Measurements from ENCODE around the gene AMPH. TPM values are rescaled to one million over a fixed set of nuclear protein-coding genes. Genes with fewer than 3 reads are reported as not detected.
"Not testable (repeated sequence)": the region's sequence is repeated elsewhere in the genome, so short reads cannot be mapped to it uniquely, and the experiment has no call there.

The AMPH gene
- total RNA-seq, 4 donors from 2014 or later, result 3.5 to 37.0 (median 10.9) TPM

DNA sequence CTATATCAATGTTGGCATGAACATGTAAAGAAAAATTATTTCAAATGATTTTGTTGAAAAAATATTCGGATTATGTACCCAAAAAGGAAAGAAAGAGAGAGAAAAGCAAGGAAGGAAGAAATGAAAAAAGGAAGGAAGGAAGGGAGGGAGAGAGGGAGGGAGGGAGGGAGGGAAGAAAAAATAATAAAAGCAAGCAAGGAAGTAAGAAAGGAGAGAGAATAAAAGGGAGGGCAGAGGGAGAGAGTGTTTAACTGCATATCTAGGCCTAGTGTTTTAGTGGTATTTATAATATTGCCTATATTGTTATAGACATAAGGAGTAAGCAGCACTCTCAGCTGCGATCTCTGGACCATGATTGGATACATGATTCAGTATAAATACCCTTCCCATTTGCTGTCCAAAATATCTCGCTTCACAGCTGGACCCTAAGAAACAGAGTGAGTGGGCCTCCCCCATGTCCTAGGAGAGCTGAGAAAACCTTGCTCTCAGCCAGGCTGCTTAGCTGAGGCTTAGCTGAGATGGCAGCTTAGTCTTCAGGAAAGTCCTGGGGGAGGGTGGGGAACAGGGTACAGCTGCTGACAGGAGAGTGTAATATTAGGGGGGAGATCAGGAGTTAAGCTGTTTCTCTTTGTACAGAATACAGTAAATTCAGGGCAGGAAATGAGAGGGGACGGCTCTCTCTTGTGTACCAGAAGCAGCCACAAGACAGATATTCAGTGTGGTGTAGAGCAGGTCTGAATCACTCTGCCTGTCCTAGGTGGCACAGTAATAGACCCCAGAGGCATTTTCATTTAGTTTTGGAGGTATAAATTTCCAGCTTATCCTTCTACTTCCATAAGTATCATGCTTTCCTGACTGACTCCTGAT lies 291.0 kb downstream of the AMPH start:
- TF ChIP-seq EP300 (IDR thresholded peaks at IDR 0.05) (no peak), POLR2A (IDR thresholded peaks at IDR 0.05) (no peak)
- TF ChIP-seq, protein P1, sequence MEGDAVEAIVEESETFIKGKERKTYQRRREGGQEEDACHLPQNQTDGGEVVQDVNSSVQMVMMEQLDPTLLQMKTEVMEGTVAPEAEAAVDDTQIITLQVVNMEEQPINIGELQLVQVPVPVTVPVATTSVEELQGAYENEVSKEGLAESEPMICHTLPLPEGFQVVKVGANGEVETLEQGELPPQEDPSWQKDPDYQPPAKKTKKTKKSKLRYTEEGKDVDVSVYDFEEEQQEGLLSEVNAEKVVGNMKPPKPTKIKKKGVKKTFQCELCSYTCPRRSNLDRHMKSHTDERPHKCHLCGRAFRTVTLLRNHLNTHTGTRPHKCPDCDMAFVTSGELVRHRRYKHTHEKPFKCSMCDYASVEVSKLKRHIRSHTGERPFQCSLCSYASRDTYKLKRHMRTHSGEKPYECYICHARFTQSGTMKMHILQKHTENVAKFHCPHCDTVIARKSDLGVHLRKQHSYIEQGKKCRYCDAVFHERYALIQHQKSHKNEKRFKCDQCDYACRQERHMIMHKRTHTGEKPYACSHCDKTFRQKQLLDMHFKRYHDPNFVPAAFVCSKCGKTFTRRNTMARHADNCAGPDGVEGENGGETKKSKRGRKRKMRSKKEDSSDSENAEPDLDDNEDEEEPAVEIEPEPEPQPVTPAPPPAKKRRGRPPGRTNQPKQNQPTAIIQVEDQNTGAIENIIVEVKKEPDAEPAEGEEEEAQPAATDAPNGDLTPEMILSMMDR (IDR thresholded peaks at IDR 0.05), result no peak
- Histone ChIP-seq H3K27ac (no peak overlapping the region), H3K4me1 (peaks cover 0 to 16% (median 2%) of the 10 kb centered on the region in 4 donors), H3K9me3 (no peaks in the 10 kb centered on the region), H3K27me3 (no peaks in the 10 kb centered on the region), H3K36me3 (no peaks in the 10 kb centered on the region), H3K4me3 (no peak overlapping the region)
- 79 to 86% methylated on average over 4 of the region's 4 CpGs for WGBS, 2 donors
- no peak for DNase-seq (ENCODE audit: low spot score in 2 of 2)

DNA sequence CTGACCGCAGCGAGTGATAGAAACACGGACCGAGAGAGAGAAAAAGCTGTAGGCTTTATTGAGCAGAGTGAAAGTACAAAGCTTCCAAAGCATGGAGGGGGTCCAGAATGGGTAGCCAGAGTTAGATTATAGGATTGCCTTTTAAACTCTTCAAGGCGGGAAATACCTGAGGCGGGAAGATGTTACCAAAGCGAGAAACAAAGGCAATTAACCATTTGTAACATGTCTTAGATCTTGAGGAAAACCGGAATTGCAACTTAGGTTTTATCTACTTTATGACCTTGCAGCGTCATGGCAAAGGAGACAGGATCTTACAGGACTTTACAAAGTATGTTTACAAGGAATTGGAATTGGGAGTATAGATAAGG lies 295.0 kb downstream of the AMPH start:
- not testable (repeated sequence) for H3K4me3 ChIP-seq; H3K27me3 ChIP-seq; H3K36me3 ChIP-seq; H3K9me3 ChIP-seq; DNase-seq (ENCODE audit: low spot score in 2 of 2)
- H3K4me1 ChIP-seq, result peaks cover 0 to 13% (median 2%) of the 10 kb centered on the region in 4 donors
- 82 to 85% methylated on average over 9 of the region's 9 CpGs for WGBS, 2 donors
- H3K27ac ChIP-seq, result peak overlapping the region in 2 of 4 donors; percentile 43 to 57

DNA sequence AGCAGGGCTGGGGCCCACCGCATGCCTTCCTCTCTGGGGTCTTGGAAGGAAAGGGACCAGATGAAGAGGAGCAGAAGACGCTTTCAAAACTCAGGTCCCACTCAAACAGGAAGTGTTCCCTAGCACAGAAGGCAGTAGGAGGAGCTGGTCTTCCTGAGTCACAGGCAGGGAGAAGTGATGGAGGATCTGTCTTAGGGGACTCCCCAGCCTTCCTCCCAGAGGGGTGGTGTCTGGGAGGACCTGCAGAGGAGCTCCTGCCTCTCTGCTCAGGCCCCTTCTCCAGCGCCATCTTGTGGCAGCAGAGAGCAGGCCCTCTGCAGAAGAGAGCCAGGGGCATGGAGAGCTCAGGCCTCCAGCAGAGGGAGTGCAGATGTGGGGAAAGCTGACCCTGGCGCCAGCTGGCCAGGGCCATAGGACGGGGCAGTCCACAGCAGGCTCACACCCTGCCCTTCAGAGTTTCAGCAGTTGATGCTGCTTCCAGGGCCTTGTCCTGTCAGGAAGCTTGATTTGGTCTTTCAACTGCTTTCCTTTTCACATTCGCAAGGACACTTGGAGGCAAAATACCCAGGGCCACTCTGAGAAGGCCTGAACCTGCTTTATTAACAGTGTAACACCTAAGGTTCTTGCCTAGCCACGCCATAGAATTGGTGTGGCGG lies 295.6 kb downstream of the AMPH start:
- H3K4me3 ChIP-seq, result no peak overlapping the region
- peak overlapping the region in 3 of 4 donors; percentile 39 to 57 (median 43) for H3K27ac ChIP-seq
- TF ChIP-seq POLR2A (IDR thresholded peaks at IDR 0.05), result no peak
- TF ChIP-seq, protein P1 (IDR thresholded peaks at IDR 0.05), result peak; percentile 76 to 94 (median 81)
- no peak for TF ChIP-seq EP300 (IDR thresholded peaks at IDR 0.05)
- DNase-seq (ENCODE audit: low spot score in 2 of 2), result peak; percentile 63 to 75
- H3K9me3 ChIP-seq, result no peaks in the 10 kb centered on the region
- WGBS, 2 donors, result 55 to 68% methylated on average over 8 of the region's 8 CpGs
- H3K36me3 ChIP-seq, result no peaks in the 10 kb centered on the region
- no peaks in the 10 kb centered on the region for H3K27me3 ChIP-seq
- peaks cover 0 to 10% (median 2%) of the 10 kb centered on the region in 4 donors for H3K4me1 ChIP-seq

DNA sequence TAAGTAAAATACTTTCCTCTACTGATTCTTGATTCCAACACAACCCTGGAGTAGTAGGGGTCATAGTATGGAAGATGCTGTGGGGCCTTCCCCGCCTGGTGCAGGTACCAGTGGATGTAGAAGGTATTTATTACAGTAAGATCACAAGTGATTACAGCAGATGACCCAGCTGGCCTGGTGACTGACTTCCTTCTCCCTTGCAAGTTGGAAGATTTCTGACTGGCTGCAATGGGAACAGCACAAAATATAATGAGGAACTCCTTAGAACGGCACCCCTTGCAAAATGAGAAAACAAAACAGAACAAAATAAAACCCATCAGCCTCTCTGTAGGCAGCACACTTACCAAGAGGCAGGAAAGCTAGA lies 296.1 kb downstream of the AMPH start:
- TF ChIP-seq EP300 (IDR thresholded peaks at IDR 0.05) (no peak), POLR2A (IDR thresholded peaks at IDR 0.05) (no peak)
- TF ChIP-seq, protein P1 (IDR thresholded peaks at IDR 0.05), result no peak
- H3K27me3 ChIP-seq, result no peaks in the 10 kb centered on the region
- no peaks in the 10 kb centered on the region for H3K9me3 ChIP-seq
- H3K4me1 ChIP-seq, result peaks cover 0 to 10% (median 2%) of the 10 kb centered on the region in 4 donors
- peak overlapping the region in 2 of 4 donors; percentile 39 to 57 for H3K27ac ChIP-seq
- no peak overlapping the region for H3K4me3 ChIP-seq
- no peak for DNase-seq (ENCODE audit: low spot score in 2 of 2)
- WGBS, 2 donors, result 55 to 73% methylated on average over 2 of the region's 2 CpGs
- no peaks in the 10 kb centered on the region for H3K36me3 ChIP-seq

DNA sequence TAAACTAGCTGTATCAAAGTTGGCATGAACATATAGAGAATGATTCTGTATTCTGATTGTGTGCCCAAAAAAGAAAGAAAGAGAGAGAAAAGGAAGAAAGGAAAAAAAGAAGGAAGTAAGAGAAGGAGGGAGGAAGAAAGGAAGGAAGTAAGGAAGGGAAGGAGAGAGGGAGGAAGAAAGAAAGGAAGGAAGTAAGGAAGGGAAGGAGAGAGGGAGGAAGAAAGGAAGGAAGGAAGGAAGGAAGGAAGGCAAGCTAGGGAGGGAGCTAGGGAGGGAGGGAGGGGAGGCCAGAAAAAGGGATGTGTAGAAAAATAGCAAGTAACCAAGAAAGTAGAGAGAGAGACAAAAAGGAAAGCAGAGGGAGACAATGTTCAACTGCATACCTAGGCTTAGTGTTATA lies 297.0 kb downstream of the AMPH start:
- H3K27ac ChIP-seq, result no peak overlapping the region
- no peaks in the 10 kb centered on the region for H3K9me3 ChIP-seq
- TF ChIP-seq, protein P1 (IDR thresholded peaks at IDR 0.05), result no peak
- TF ChIP-seq POLR2A (IDR thresholded peaks at IDR 0.05) (no peak), EP300 (IDR thresholded peaks at IDR 0.05) (no peak)
- H3K4me3 ChIP-seq, result no peak overlapping the region
- H3K27me3 ChIP-seq, result no peaks in the 10 kb centered on the region
- no peaks in the 10 kb centered on the region for H3K36me3 ChIP-seq
- H3K4me1 ChIP-seq, result peaks cover 0 to 10% (median 2%) of the 10 kb centered on the region in 4 donors
- DNase-seq (ENCODE audit: low spot score in 2 of 2), result no peak

Small RNAs within 50 kb of the gene (small RNA-seq; reads per million reads assigned to genes)
- gene RN7SL83P (not detected), gene TRGV6 (not detected)

Data from tibial nerve (tissue), 4 donors.